IMR-90 (cell line): ENCODE measurements around the gene UQCRQ. TPM values are rescaled to one million over a fixed set of nuclear protein-coding genes. Genes with fewer than 3 reads are reported as not detected.

Source experiments
- ATAC-seq: fragments of 200-7000 bp; cut with Tn5 transposase; 2 replicates; pipeline ENCODE4 v1.9.1; 2020; ENCODE audit warnings: low read depth, mild to moderate bottlenecking, moderate library complexity
- BruUV-seq: library from RNA; stranded (reverse); fragments of 400-500 nt; replicated peaks from 2 replicates; lab custom pipeline; 2021; lab: Mats Ljungman, UMichigan
- CTCF ChIA-PET: fragments of 300-600 bp; formaldehyde crosslinking; extraction: SDS; loops from one replicate; lab custom pipeline; 2021; ENCODE audit warnings: antibody characterized with exemption; lab: Yijun Ruan, JAX
- POLR2A ChIA-PET: fragments of 300-600 bp; sonication (Branson Sonifier 250); formaldehyde crosslinking; loops from one replicate; lab custom pipeline; 2022; ENCODE audit warnings: antibody characterized with exemption; ENCODE audit not compliant: unreplicated experiment; lab: Charles Lee
- DNase-seq: peaks from one replicate; pipeline ENCODE4 v3.0.0; 2013
- H2AFZ ChIP-seq: replicated peaks from 2 replicates; pipeline ENCODE3; 2013; ENCODE audit warnings: low read length, mild to moderate bottlenecking; ENCODE audit not compliant: poor library complexity
- H2AK5ac ChIP-seq: 2 replicates; pipeline ENCODE4 v1.6.1; 2013; ENCODE audit warnings: low read depth, low read length, inconsistent platforms
- H2AK9ac ChIP-seq: replicated peaks from 2 replicates; pipeline ENCODE3; 2013; ENCODE audit warnings: mild to moderate bottlenecking, low read depth, low read length, moderate library complexity; ENCODE audit not compliant: poor library complexity
- H2BK120ac ChIP-seq: 2 replicates; pipeline ENCODE4 v1.6.1; 2013; ENCODE audit warnings: low read depth, low read length, inconsistent platforms
- H2BK15ac ChIP-seq: 3 replicates; pipeline ENCODE4 v1.6.1; 2013; ENCODE audit warnings: low read depth, low read length, inconsistent platforms
- H2BK20ac ChIP-seq: 2 replicates; pipeline ENCODE4 v1.6.1; 2013; ENCODE audit warnings: low read depth, mild to moderate bottlenecking, inconsistent platforms, low read length, moderate library complexity
- H2BK5ac ChIP-seq: 2 replicates; pipeline ENCODE4 v1.6.1; 2013; ENCODE audit warnings: mild to moderate bottlenecking, low read depth, low read length, inconsistent platforms; ENCODE audit not compliant: poor library complexity, severe bottlenecking
- H3K14ac ChIP-seq: replicated peaks from 2 replicates; pipeline ENCODE4 v1.6.1; 2013; ENCODE audit warnings: low read depth, low read length, inconsistent platforms
- H3K18ac ChIP-seq: 2 replicates; pipeline ENCODE4 v1.6.1; 2013; ENCODE audit warnings: low read depth, low read length, control low read depth
- H3K23ac ChIP-seq: 2 replicates; pipeline ENCODE4 v1.6.1; 2013; ENCODE audit warnings: low read depth, low read length, inconsistent platforms
- H3K27ac ChIP-seq: 2 replicates; pipeline ENCODE4 v1.5.1; 2013; ENCODE audit warnings: mild to moderate bottlenecking, control low read depth, low read length; ENCODE audit not compliant: insufficient read depth
- H3K27me3 ChIP-seq: 2 replicates; pipeline ENCODE4 v1.6.1; 2013; ENCODE audit warnings: low read length; ENCODE audit not compliant: control insufficient read depth, insufficient read depth
- H3K36me3 ChIP-seq: 2 replicates; pipeline ENCODE4 v1.6.1; 2013; ENCODE audit warnings: low read length, mixed read lengths; ENCODE audit not compliant: control insufficient read depth, insufficient read depth
- H3K4ac ChIP-seq: 2 replicates; pipeline ENCODE4 v1.6.1; 2013; ENCODE audit warnings: low read depth, low read length, inconsistent platforms
- H3K4me1 ChIP-seq: 2 replicates; pipeline ENCODE4 v1.6.1; 2013; ENCODE audit warnings: low read length, mixed read lengths; ENCODE audit not compliant: control insufficient read depth, insufficient read depth
- H3K4me2 ChIP-seq: 2 replicates; pipeline ENCODE4 v1.6.1; 2013; ENCODE audit warnings: low read depth, mild to moderate bottlenecking, control low read depth, low read length, moderate library complexity
- H3K4me3 ChIP-seq: 2 replicates; pipeline ENCODE4 v1.5.1; 2013; ENCODE audit warnings: low read depth, mild to moderate bottlenecking, control low read depth, low read length, moderate library complexity; ENCODE audit not compliant: insufficient read depth
- H3K56ac ChIP-seq: 2 replicates; pipeline ENCODE4 v1.6.1; 2013; ENCODE audit warnings: low read length, inconsistent platforms; ENCODE audit not compliant: insufficient read depth; ENCODE audit errors: extremely low read depth
- H3K79me1 ChIP-seq, 2 experiments: 2 replicates each; pipeline ENCODE4 v1.6.1; 2013; ENCODE audit warnings: low read length in 2 of 2, inconsistent platforms in 1 of 2, low read depth in 1 of 2
- H3K9ac ChIP-seq: 2 replicates; pipeline ENCODE4 v1.6.1; 2013; ENCODE audit warnings: low read depth, low read length, control low read depth
- H3K9me1 ChIP-seq: 2 replicates; pipeline ENCODE4 v1.6.1; 2013; ENCODE audit warnings: low read length, inconsistent platforms; ENCODE audit not compliant: insufficient read depth
- H3K9me3 ChIP-seq: 2 replicates; pipeline ENCODE4 v1.6.1; 2013; ENCODE audit warnings: low read length; ENCODE audit not compliant: control insufficient read depth, insufficient read depth
- H4K20me1 ChIP-seq: 2 replicates; pipeline ENCODE4 v1.6.1; 2013; ENCODE audit warnings: low read length, inconsistent platforms; ENCODE audit not compliant: insufficient read depth
- H4K5ac ChIP-seq: 2 replicates; pipeline ENCODE4 v1.6.1; 2013; ENCODE audit warnings: mild to moderate bottlenecking, low read depth, low read length, control low read depth
- H4K8ac ChIP-seq, 2 experiments: 2 replicates each; pipeline ENCODE4 v1.6.1; 2013; ENCODE audit warnings: low read depth in 2 of 2, low read length in 2 of 2, control low read depth in 1 of 2, inconsistent platforms in 1 of 2
- H4K91ac ChIP-seq: 2 replicates; pipeline ENCODE4 v1.6.1; 2013; ENCODE audit warnings: low read depth, low read length, inconsistent platforms; ENCODE audit not compliant: insufficient read depth
- POLR2A ChIP-seq: IDR thresholded peaks from 2 replicates; pipeline ENCODE4 v1.6.1; 2012; ENCODE audit warnings: mild to moderate bottlenecking, low read depth, low read length
- WGBS, 2 experiments: methylation state at CpG; one replicate each; pipeline versions ENCODE4 v1.1.5 to v1.1.7; 2013; ENCODE audit warnings: missing lambda C conversion rate in 2 of 2; ENCODE audit not compliant: insufficient read length in 1 of 2; ENCODE audit errors: extremely low coverage in 2 of 2; 5-methylcytosine and 5-hydroxymethylcytosine counted together
- dilution Hi-C: fragments of 300-500 bp; cut with HindIII; formaldehyde crosslinking; loops from one replicate; pipeline ENCODE4 v1.14.3; 2018; ENCODE audit warnings: low sequenced_read_pairs; ENCODE audit not compliant: unreplicated experiment
- in situ Hi-C: fragments of 300-500 bp; cut with MboI; formaldehyde crosslinking; loops from 3 replicates; pipeline ENCODE4 v1.14.3; 2019; ENCODE audit warnings: low sequenced_read_pairs, inconsistent platforms, mixed read lengths
- intact Hi-C: fragments of 100-400 bp; cut with micrococcal nuclease; formaldehyde crosslinking; loops from 2 replicates; pipeline ENCODE4 v1.10.0; 2022
- polyA plus RNA-seq, 3 experiments: library from polyadenylated mRNA; depleted of rRNA; stranded (reverse); fragments of >200 nt; gene quantifications; 2 replicates each; pipeline ENCODE4 v1.2.3, GENCODE V29; 2012; ENCODE audit warnings: low replicate concordance in 1 of 3
- total RNA-seq: library from RNA; depleted of rRNA; stranded (reverse); fragments of >200 nt; gene quantifications from 2 replicates; pipeline ENCODE4 v1.2.3, GENCODE V29; 2012

The UQCRQ gene
- total and polyA plus RNA-seq, 2 of the 4 experiments (the other 2 are of a cell fraction): 73.7 to 292 TPM

- peak overlapping the region; percentile 84 for H2AK9ac ChIP-seq
- no peaks in the 10 kb centered on the region for H3K27me3 ChIP-seq
- 94% methylated on average over 2 of the region's 15 CpGs; no CpG with 5 or more reads in 1 of the 2 experiments for WGBS, 2 experiments
- ChIA-PET CTCF (interaction anchor here (0.6 to 0.8 kb wide), 2 partner anchors 220 to 241 kb away, joined by 3 read pairs; partner anchors contain the start of gene HSPA4), POLR2A (no interaction called here)
- H3K4me2 ChIP-seq: peak overlapping the region; percentile 79
- H4K20me1 ChIP-seq: no peaks in the 10 kb centered on the region
- H3K4me1 ChIP-seq: peaks cover 2% of the 10 kb centered on the region; the same call in 1 of the 2 replicates
- no peak overlapping the region for H2BK5ac ChIP-seq
- peak overlapping the region; percentile 80 to 86 for H4K8ac ChIP-seq
- peak overlapping the region; percentile 46 for H3K4ac ChIP-seq
- H2BK15ac ChIP-seq: no peak overlapping the region
- peak overlapping the region; percentile 39; the same call in 1 of the 2 replicates for H4K91ac ChIP-seq
- H3K9ac ChIP-seq: peak overlapping the region; percentile 71; the same call in 1 of the 2 replicates
- H3K27ac ChIP-seq: peak overlapping the region; percentile 52; the same call in 1 of the 2 replicates
- no peak overlapping the region for H2BK120ac ChIP-seq
- H3K14ac ChIP-seq: peak overlapping the region; percentile 78; the same call in 1 of the 2 replicates
- H3K9me3 ChIP-seq: no peaks in the 10 kb centered on the region
- H3K4me3 ChIP-seq: peak overlapping the region; percentile 84
- H3K79me1 ChIP-seq: peaks cover 13 to 31% of the 10 kb centered on the region in 2 experiments; a peak in 3 of 4 replicates
- H2BK20ac ChIP-seq: no peak overlapping the region
- no TSS peak for BruUV-seq
- ATAC-seq: no peak
- peak overlapping the region; percentile 49 for H2AFZ ChIP-seq
- H3K56ac ChIP-seq: no peak overlapping the region
- dilution Hi-C loops: no loop called here
- H3K9me1 ChIP-seq: peaks cover 4% of the 10 kb centered on the region; the same call in 1 of the 2 replicates
- no peaks in the 10 kb centered on the region for H3K36me3 ChIP-seq
- no peak overlapping the region for H3K23ac ChIP-seq
- 0 out of 2 replicates have a peak overlapping the region, but pooled peaks have one; percentile 37 for H2AK5ac ChIP-seq
- intact Hi-C loops: no loop called here
- in situ Hi-C loops: no loop called here
- H3K18ac ChIP-seq: no peak overlapping the region; the same call in 1 of the 2 replicates
- no peak for DNase-seq
- H4K5ac ChIP-seq: peak overlapping the region; percentile 64; the same call in 1 of the 2 replicates
- TF ChIP-seq POLR2A: no peak
Observed at GRCh38 chr5:132831095-132831860, 35.2 kb upstream of the UQCRQ start.
